Testis (tissue), 2 donors: ENCODE data around the gene ADAMTS4.

Experiments
- POLR2A ChIP-seq: fragments of 450-650 bp; IDR thresholded peaks from one replicate; pipeline ENCODE4 v1.6.1; 2017; ENCODE audit warnings: antibody characterized with exemption, mild to moderate bottlenecking, moderate library complexity
- TF ChIP-seq, protein P1 (sequence below), 3 experiments: fragments of 450-650 bp in 2 of 3; fragments of 200-600 bp in 1 of 3; sonication (generic) in 1 of 3; IDR thresholded peaks; one replicate each; pipeline ENCODE4 v1.5.1; 2016 to 2019; ENCODE audit warnings: antibody characterized with exemption in 3 of 3, mild to moderate bottlenecking in 2 of 3, moderate library complexity in 1 of 3

- no peak for TF ChIP-seq POLR2A
- TF ChIP-seq, protein P1, sequence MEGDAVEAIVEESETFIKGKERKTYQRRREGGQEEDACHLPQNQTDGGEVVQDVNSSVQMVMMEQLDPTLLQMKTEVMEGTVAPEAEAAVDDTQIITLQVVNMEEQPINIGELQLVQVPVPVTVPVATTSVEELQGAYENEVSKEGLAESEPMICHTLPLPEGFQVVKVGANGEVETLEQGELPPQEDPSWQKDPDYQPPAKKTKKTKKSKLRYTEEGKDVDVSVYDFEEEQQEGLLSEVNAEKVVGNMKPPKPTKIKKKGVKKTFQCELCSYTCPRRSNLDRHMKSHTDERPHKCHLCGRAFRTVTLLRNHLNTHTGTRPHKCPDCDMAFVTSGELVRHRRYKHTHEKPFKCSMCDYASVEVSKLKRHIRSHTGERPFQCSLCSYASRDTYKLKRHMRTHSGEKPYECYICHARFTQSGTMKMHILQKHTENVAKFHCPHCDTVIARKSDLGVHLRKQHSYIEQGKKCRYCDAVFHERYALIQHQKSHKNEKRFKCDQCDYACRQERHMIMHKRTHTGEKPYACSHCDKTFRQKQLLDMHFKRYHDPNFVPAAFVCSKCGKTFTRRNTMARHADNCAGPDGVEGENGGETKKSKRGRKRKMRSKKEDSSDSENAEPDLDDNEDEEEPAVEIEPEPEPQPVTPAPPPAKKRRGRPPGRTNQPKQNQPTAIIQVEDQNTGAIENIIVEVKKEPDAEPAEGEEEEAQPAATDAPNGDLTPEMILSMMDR (IDR thresholded peaks at IDR 0.05), result no peak
Observed at GRCh38 chr1:161242313-161242712, 43.5 kb upstream of the ADAMTS4 start.
